ENCODE results near the gene GRPEL2.

GRPEL2 gene

GRCh38 chr5:149374303-149374702 is 29.0 kb downstream of the GRPEL2 start:
- H3K4me3 ChIP-seq (ENCODE audit: low read depth, low read length) = no peak overlapping the region
- no peak for TF ChIP-seq CTCF (IDR thresholded peaks at IDR 0.05; ENCODE audit: control insufficient read depth, extremely low read depth, insufficient read depth)
- DNase-seq (ENCODE audit: low read depth) = no peak

- no peak for TF ChIP-seq CTCF (IDR thresholded peaks at IDR 0.05; ENCODE audit: control insufficient read depth, extremely low read depth, insufficient read depth)
- no peak for DNase-seq (ENCODE audit: low read depth)
- no peak overlapping the region for H3K4me3 ChIP-seq (ENCODE audit: low read depth, low read length)
Measured at GRCh38 chr5:149374801-149375200, 29.5 kb downstream of the GRPEL2 start.

GRCh38 chr5:149375434-149375833 is 30.1 kb downstream of the GRPEL2 start:
- DNase-seq (ENCODE audit: low read depth) = no peak
- H3K4me3 ChIP-seq (ENCODE audit: low read depth, low read length) = no peak overlapping the region
- TF ChIP-seq CTCF (IDR thresholded peaks at IDR 0.05; ENCODE audit: control insufficient read depth, extremely low read depth, insufficient read depth) = no peak

GRCh38 chr5:149376104-149376503 is 30.8 kb downstream of the GRPEL2 start:
- H3K4me3 ChIP-seq (ENCODE audit: low read depth, low read length) = no peak overlapping the region
- DNase-seq (ENCODE audit: low read depth) = no peak
- no peak for TF ChIP-seq CTCF (IDR thresholded peaks at IDR 0.05; ENCODE audit: control insufficient read depth, extremely low read depth, insufficient read depth)

GRCh38 chr5:149376711-149377447 is 31.6 kb downstream of the GRPEL2 start:
- no peak overlapping the region for H3K4me3 ChIP-seq (ENCODE audit: low read depth, low read length)
- DNase-seq (ENCODE audit: low read depth) = no peak
- TF ChIP-seq CTCF (IDR thresholded peaks at IDR 0.05; ENCODE audit: control insufficient read depth, extremely low read depth, insufficient read depth) = no peak

- no peak overlapping the region for H3K4me3 ChIP-seq (ENCODE audit: low read depth, low read length)
- no peak for TF ChIP-seq CTCF (IDR thresholded peaks at IDR 0.05; ENCODE audit: control insufficient read depth, extremely low read depth, insufficient read depth)
- DNase-seq (ENCODE audit: low read depth) = no peak
Measured at GRCh38 chr5:149378241-149378820, 33.0 kb downstream of the GRPEL2 start.

All from LNCaP clone FGC (cell line).